GM21367 (cell line): ENCODE measurements around the gene ZNF775.

ENCODE experiments used
- ATAC-seq: cut with Tn5 transposase; IDR thresholded peaks from one replicate; pipeline ENCODE4 v1.9.1; 2021; ENCODE audit not compliant: unreplicated experiment

Gene ZNF775

GRCh38 chr7:150378853-150379440 is at the start of gene ZNF775:
TSS of gene ZNF775 (plus strand) at chr7:150379330. CDS start at chr7:150388471, 9,141 bp downstream.
- peak; percentile 78 for ATAC-seq

GRCh38 chr7:150329331-150330120 is 49.6 kb upstream of the ZNF775 start:
- ATAC-seq = no peak

GRCh38 chr7:150330211-150330885 is 48.8 kb upstream of the ZNF775 start:
- ATAC-seq = no peak

DNA sequence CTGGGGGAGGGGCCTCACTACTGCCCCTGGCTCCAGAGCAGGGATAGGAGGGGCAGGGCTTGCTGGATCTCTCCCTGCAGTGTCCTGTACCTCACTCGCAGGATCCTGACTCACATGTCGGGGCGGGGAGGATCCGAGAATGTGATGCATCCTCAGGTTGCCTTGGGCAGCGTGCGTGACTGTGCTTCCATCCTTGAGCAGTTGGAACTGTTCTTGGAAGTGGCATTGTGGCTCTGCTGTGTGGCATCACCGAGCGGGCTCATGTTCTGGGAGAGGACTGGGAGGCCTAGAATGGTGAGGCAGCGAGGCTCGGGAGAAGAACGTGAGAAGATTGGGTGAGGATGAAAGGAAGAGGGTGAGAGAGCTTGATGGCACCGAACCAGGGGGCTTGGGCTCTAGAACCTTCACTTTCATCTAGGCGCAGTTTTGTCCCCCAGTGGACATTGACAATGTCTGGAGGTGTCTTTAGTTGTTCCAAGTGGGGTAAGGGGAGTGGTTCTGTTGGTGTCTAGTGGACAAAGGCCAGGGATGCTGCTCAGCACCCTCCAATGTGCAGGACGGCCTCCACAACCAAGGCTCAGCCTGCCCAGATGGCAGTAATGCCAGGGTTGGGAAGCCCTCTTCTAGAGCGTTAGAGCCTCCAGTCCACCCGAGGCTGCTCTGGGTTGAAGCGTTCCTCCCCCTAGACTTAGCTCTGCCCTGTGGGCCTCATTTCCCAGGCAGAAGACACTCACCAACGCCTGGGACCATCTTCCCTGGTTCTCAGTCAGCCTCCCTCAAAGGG is 46.1 kb upstream of the ZNF775 start:
- no peak for ATAC-seq

DNA sequence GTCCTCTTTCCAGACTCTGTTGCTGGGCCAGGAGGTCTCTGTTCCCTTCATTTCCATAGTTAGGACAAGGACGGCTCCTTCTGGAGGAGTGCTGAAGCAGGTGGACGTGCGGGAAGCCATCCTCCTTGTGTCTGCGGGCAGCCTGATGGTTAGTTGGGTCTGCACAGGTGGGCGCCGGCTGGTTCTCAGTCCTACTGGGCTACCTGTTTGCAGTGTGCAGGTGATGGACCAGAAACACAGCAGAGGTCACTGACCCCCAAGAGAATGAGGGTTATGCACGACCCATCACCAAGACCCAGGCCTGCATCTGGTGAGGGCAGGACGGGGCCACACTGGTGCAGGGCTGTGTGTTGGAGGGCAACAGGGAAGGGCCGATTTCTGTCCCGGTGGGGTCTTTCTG is 45.5 kb upstream of the ZNF775 start:
- no peak for ATAC-seq

- no peak for ATAC-seq
Measured at GRCh38 chr7:150334108-150334507, 45.0 kb upstream of the ZNF775 start.

DNA sequence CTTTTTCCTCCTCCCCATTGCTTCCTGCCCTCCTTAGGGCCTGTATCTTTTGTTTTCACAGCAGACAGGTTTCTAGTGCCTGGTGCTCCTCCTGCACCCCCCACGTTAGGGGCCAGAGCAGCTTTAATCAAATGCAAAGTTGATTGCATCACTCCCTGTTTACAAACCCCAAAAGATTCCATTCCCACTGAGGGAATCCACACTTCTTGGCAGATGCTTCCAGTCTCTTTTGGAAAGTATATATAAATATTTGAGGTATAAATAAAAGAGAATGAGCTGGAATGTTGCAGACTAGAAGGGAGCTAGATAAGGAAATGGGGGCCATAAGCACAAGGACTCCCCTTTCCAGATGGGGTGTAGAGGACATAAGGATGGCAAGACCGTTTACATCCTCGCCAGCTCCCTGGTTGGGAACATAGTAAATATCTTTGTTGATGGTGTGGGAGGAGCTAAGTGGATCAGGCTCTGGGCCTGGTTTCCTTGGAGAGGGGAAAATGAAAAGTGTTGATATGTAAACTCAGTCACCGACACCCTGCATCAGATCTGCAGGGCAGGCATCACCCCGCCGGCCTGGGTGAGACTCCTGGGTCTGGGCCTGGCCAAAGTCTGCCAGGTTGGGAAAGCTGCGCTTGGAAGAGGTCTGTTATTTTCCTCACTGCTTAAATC is 43.9 kb upstream of the ZNF775 start:
- no peak for ATAC-seq

GRCh38 chr7:150335774-150336112 is 43.4 kb upstream of the ZNF775 start:
- ATAC-seq = no peak

GRCh38 chr7:150336746-150337145 is 42.4 kb upstream of the ZNF775 start:
- ATAC-seq = no peak

DNA sequence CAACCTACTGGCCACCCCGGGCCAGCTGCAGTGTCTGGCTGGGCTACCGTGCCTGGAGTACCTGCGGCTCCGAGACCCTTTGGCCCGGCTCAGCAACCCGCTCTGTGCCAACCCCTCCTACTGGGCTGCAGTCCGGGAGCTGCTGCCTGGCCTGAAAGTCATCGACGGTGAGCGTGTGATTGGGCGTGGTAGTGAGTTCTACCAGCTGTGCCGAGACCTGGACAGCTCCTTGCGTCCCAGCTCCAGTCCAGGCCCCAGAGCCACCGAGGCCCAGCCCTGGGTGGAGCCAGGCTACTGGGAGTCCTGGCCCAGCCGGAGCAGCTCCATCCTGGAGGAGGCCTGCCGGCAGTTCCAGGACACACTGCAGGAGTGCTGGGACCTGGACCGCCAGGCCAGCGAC is 42.0 kb upstream of the ZNF775 start:
- no peak for ATAC-seq

GRCh38 chr7:150337659-150338081 is 41.5 kb upstream of the ZNF775 start:
- no peak for ATAC-seq

- no peak for ATAC-seq
Measured at GRCh38 chr7:150338166-150338829, 40.8 kb upstream of the ZNF775 start.

DNA sequence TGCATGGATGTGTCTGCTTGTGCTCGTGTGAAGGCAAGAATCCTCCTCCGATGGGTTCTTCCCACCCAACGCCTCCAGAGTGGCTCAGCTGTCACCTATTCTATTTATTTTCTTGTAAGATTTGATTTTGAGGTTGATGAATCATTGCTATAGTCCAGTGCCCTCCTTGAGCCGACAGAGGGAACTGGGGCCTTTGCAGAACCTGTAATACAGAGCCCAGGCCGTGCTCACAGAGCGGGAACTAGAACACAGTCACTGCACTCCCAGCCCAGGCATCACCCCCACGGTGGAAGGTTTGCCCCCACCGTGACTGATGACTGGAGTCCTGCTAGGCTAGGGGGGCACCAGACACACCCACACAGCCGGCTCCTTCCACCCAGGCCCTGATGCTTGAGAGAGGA is 39.7 kb upstream of the ZNF775 start:
- ATAC-seq = no peak

- no peak for ATAC-seq
Measured at GRCh38 chr7:150340024-150340749, 38.9 kb upstream of the ZNF775 start.

GRCh38 chr7:150340875-150341262 is 38.3 kb upstream of the ZNF775 start:
- no peak for ATAC-seq

- ATAC-seq = no peak
Measured at GRCh38 chr7:150341263-150342120, 37.6 kb upstream of the ZNF775 start, which contains the start of gene RARRES2. TSS of gene RARRES2 (minus strand) at chr7:150341629. CDS start at chr7:150340609, 1,020 bp downstream.

GRCh38 chr7:150342121-150342408 is 37.1 kb upstream of the ZNF775 start:
- no peak for ATAC-seq

DNA sequence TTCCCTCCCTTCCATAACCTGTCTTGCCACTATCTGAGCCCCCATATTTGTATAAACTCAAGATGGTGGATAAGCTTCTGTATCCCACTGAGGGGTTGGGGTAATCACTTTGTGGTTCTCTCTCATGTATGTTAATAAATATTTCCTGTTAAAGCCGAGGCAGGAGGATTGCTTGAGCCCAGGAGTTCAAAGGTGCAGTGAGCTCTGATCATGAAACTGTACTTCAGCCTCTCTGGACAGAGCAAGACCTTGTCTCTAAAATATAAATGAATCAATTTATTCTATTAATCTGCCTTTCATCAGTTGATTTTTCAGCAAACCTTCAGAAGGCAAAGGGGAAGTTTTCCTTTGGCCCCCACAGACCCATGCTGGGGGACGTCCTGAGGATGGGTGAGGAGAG is 35.9 kb upstream of the ZNF775 start:
- ATAC-seq = no peak

DNA sequence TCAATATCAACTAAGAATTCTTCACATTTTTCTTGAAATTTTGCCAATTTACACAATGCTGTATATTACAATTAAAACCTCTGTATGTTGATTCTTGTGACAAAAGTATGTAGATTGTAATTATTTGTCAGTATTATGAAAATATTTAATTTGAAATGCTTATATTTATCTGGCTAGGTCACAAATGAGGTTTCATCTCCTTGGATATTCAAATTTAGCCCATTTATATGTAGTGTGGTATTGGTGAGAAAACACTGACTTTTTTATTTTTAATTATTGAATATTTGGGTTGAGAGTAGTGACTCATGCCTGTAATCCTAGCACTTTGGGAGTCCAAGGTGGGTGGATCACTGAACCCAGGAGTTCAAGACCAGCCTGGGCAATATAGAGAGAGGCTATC is 34.8 kb upstream of the ZNF775 start:
- no peak for ATAC-seq
